Measurements from ENCODE around the gene CHCHD10. TPM values are rescaled to one million over a fixed set of nuclear protein-coding genes. Genes with fewer than 3 reads are reported as not detected.

CHCHD10 gene
- total and polyA plus RNA-seq, 4 donors = 13.4 to 784 (median 139) TPM

DNA sequence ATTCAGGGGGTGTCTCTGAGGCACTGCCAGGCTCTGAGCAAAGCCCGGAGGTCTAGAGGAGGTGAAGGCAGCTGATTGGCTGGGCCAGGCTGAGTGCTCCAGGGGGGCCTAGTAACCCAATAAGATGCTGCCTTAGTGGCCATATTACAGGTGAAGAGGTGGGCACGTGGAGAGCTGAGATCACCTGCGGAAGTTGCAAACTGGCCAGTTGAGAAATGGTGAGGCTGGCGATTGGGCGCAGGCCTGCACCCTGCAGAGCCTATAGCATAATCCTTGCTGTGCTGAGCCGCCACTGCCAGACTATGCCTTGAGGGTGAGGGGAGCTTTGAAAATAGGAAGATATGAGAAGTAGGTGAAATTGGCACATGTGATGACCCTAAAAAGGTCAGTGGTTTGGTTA lies 49.4 kb upstream of the CHCHD10 start:
- Histone ChIP-seq H3K27ac (ENCODE audit: low read depth in 1 of 2, low read length in 2 of 2) (no peak overlapping the region), H3K36me3 (ENCODE audit: control insufficient read depth in 4 of 4, insufficient read depth in 3 of 4, low read depth in 1 of 4, low read length in 3 of 4) (peaks cover 2 to 48% (median 18%) of the 10 kb centered on the region in 4 donors), H3K9me3 (ENCODE audit: control insufficient read depth in 4 of 4, low read length in 3 of 4) (no peaks in the 10 kb centered on the region), H3K4me3 (ENCODE audit: low read depth in 1 of 3, low read length in 3 of 3) (no peak overlapping the region), H3K9ac (ENCODE audit: low read depth in 1 of 2, low read length in 2 of 2) (no peak overlapping the region), H3K4me1 (ENCODE audit: control insufficient read depth in 4 of 4, insufficient read depth in 4 of 4, low read length in 3 of 4) (no peaks in the 10 kb centered on the region), H3K27me3 (ENCODE audit: control insufficient read depth in 4 of 4, insufficient read depth in 4 of 4, low read length in 3 of 4) (no peaks in the 10 kb centered on the region)
- DNase-seq (ENCODE audit: low spot score) = no peak
- no peak for TF ChIP-seq RAD21 (IDR thresholded peaks at IDR 0.05)
- TF ChIP-seq, protein P1, sequence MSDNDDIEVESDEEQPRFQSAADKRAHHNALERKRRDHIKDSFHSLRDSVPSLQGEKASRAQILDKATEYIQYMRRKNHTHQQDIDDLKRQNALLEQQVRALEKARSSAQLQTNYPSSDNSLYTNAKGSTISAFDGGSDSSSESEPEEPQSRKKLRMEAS (IDR thresholded peaks at IDR 0.05) = no peak
- no peak for TF ChIP-seq SP1 (IDR thresholded peaks at IDR 0.05)
- TF ChIP-seq, protein P2, sequence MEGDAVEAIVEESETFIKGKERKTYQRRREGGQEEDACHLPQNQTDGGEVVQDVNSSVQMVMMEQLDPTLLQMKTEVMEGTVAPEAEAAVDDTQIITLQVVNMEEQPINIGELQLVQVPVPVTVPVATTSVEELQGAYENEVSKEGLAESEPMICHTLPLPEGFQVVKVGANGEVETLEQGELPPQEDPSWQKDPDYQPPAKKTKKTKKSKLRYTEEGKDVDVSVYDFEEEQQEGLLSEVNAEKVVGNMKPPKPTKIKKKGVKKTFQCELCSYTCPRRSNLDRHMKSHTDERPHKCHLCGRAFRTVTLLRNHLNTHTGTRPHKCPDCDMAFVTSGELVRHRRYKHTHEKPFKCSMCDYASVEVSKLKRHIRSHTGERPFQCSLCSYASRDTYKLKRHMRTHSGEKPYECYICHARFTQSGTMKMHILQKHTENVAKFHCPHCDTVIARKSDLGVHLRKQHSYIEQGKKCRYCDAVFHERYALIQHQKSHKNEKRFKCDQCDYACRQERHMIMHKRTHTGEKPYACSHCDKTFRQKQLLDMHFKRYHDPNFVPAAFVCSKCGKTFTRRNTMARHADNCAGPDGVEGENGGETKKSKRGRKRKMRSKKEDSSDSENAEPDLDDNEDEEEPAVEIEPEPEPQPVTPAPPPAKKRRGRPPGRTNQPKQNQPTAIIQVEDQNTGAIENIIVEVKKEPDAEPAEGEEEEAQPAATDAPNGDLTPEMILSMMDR (IDR thresholded peaks at IDR 0.05; ENCODE audit: low read depth, low read length, missing input control) = no peak
- no peak for TF ChIP-seq HNF4A (conservative IDR thresholded peaks at IDR 0.05)
- TF ChIP-seq HNF4G (IDR thresholded peaks at IDR 0.05) = no peak
- no peak for TF ChIP-seq FOXA2 (IDR thresholded peaks at IDR 0.05)
- TF ChIP-seq, protein P3, sequence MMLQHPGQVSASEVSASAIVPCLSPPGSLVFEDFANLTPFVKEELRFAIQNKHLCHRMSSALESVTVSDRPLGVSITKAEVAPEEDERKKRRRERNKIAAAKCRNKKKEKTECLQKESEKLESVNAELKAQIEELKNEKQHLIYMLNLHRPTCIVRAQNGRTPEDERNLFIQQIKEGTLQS (IDR thresholded peaks at IDR 0.05) = no peak
- 98% methylated on average over 6 of the region's 6 CpGs for WGBS

DNA sequence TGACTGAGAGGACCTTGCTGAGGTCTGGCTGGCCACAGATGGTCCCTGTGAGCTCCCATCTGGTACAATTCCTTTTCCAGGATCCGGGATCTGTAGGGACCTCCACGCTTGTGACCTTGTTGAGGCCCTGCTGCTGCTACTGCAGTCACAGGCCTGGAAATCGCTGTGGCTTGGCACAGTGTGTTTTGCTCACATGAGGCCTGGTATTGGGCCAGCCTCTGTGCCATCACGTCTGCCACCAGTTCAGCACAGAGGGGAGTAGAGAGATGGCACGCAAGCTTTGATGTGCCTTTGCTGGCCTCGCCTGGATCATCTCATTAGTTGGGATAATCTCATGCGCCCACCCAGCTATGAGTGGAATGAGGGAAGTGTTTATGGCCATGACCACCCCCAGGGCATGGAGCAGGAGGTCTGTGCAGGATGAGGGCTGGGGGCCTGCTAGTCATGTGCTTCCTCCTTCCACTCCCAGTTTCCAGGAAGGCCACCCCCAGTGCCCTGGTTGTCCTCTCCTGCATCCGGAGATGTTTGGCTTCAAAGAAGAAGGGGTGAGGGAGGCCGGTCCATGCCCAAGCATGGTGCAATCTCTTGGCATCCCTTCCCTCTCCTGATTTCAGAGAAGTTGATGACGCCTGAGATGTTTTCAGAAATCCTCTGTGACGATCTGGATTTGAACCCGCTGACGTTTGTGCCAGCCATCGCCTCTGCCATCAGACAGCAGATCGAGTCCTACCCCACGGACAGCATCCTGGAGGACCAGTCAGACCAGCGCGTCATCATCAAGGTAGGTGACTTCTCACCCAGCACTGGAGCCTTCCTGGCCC lies 48.6 kb upstream of the CHCHD10 start:
- H3K9me3 ChIP-seq (ENCODE audit: control insufficient read depth in 4 of 4, low read length in 3 of 4) = no peaks in the 10 kb centered on the region
- no peak overlapping the region for H3K27ac ChIP-seq (ENCODE audit: low read depth in 1 of 2, low read length in 2 of 2)
- H3K4me1 ChIP-seq (ENCODE audit: control insufficient read depth in 4 of 4, insufficient read depth in 4 of 4, low read length in 3 of 4) = no peaks in the 10 kb centered on the region
- TF ChIP-seq HNF4G (IDR thresholded peaks at IDR 0.05) (no peak), EGR1 (IDR thresholded peaks at IDR 0.05; ENCODE audit: low read depth in 2 of 2) (no peak), JUND (IDR thresholded peaks at IDR 0.05) (no peak), RAD21 (IDR thresholded peaks at IDR 0.05) (no peak), RXRA (IDR thresholded peaks at IDR 0.05) (no peak)
- TF ChIP-seq, protein P2 (IDR thresholded peaks at IDR 0.05; ENCODE audit: low read depth, low read length, missing input control) = no peak
- peaks cover 2 to 47% (median 19%) of the 10 kb centered on the region in 4 donors for H3K36me3 ChIP-seq (ENCODE audit: control insufficient read depth in 4 of 4, insufficient read depth in 3 of 4, low read depth in 1 of 4, low read length in 3 of 4)
- WGBS = 88% methylated on average over 18 of the region's 18 CpGs
- no peak for DNase-seq (ENCODE audit: low spot score)
- no peak overlapping the region for H3K4me3 ChIP-seq (ENCODE audit: low read depth in 1 of 3, low read length in 3 of 3)
- H3K27me3 ChIP-seq (ENCODE audit: control insufficient read depth in 4 of 4, insufficient read depth in 4 of 4, low read length in 3 of 4) = no peaks in the 10 kb centered on the region
- H3K9ac ChIP-seq (ENCODE audit: low read depth in 1 of 2, low read length in 2 of 2) = no peak overlapping the region

DNA sequence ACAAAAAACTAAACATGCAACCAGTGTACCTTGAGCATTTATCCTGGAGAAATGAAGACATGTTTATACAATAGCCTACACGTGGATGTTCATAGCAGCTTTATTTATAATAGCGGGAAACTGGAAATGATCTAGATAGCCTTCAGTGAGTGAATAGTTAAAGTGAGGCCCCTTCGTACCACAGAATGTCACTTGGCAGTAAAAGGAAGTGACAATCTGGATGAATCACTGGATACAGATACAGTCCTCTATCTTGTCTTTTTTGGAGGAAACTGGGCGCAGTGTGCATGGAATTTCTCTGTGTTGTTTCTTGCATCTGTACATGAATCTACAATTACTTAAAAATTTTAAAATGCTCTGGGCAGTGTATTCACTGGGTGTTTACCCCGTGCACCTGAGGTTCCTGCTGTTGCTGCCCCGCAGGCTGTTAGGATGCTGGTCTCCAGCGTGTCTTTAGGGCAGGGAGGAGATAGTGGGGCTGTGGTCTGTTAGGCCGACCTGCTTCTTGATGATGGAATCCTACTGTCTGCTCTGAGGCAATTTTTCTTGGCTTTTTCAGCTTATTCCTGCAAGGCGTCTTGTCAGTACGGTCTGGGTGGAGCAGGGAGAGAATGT lies 47.9 kb upstream of the CHCHD10 start:
- peaks cover 2 to 45% (median 16%) of the 10 kb centered on the region in 4 donors for H3K36me3 ChIP-seq (ENCODE audit: control insufficient read depth in 4 of 4, insufficient read depth in 3 of 4, low read depth in 1 of 4, low read length in 3 of 4)
- 79% methylated on average over 10 of the region's 10 CpGs for WGBS
- no peak overlapping the region for H3K27ac ChIP-seq (ENCODE audit: low read depth in 1 of 2, low read length in 2 of 2)
- no peak for DNase-seq (ENCODE audit: low spot score)
- no peak overlapping the region for H3K9ac ChIP-seq (ENCODE audit: low read depth in 1 of 2, low read length in 2 of 2)
- H3K4me3 ChIP-seq (ENCODE audit: low read depth in 1 of 3, low read length in 3 of 3) = no peak overlapping the region
- H3K4me1 ChIP-seq (ENCODE audit: control insufficient read depth in 4 of 4, insufficient read depth in 4 of 4, low read length in 3 of 4) = no peaks in the 10 kb centered on the region
- H3K27me3 ChIP-seq (ENCODE audit: control insufficient read depth in 4 of 4, insufficient read depth in 4 of 4, low read length in 3 of 4) = no peaks in the 10 kb centered on the region
- no peaks in the 10 kb centered on the region for H3K9me3 ChIP-seq (ENCODE audit: control insufficient read depth in 4 of 4, low read length in 3 of 4)
- TF ChIP-seq, protein P1 (IDR thresholded peaks at IDR 0.05) = no peak
- TF ChIP-seq RXRA (IDR thresholded peaks at IDR 0.05) (no peak), YY1 (IDR thresholded peaks at IDR 0.05) (no peak), FOXA2 (IDR thresholded peaks at IDR 0.05) (no peak), TAF1 (conservative IDR thresholded peaks at IDR 0.05) (no peak), RAD21 (IDR thresholded peaks at IDR 0.05) (no peak)
- TF ChIP-seq, protein P4, sequence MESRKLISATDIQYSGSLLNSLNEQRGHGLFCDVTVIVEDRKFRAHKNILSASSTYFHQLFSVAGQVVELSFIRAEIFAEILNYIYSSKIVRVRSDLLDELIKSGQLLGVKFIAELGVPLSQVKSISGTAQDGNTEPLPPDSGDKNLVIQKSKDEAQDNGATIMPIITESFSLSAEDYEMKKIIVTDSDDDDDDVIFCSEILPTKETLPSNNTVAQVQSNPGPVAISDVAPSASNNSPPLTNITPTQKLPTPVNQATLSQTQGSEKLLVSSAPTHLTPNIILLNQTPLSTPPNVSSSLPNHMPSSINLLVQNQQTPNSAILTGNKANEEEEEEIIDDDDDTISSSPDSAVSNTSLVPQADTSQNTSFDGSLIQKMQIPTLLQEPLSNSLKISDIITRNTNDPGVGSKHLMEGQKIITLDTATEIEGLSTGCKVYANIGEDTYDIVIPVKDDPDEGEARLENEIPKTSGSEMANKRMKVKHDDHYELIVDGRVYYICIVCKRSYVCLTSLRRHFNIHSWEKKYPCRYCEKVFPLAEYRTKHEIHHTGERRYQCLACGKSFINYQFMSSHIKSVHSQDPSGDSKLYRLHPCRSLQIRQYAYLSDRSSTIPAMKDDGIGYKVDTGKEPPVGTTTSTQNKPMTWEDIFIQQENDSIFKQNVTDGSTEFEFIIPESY (IDR thresholded peaks at IDR 0.05) = no peak
- TF ChIP-seq, protein P2 (IDR thresholded peaks at IDR 0.05; ENCODE audit: low read depth, low read length, missing input control) = no peak
